ENCODE data around the gene FGF12.

DNA sequence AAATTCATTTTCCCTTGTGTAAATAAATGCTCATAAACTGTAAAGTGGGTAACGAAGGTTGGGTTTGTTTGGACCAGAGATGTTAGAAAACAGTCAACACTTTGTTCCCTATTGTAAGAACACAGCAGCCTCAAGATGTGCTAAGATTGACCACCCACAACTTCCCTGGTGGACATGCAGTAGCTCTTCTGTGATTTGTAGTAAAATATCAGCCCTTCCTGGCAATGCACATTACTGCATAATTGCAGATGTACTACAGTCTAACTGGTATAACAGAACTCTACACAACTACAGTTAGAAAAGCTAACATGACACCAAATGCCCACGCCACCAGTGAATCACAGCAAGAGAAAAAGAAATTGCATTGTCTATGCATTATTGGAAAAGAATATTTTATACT is 129.4 kb downstream of the FGF12 start:
- TF ChIP-seq EZH2phosphoT487 (IDR thresholded peaks at IDR 0.05; ENCODE audit: insufficient read depth, low read depth) (no peak), EZH2 (IDR thresholded peaks at IDR 0.05; ENCODE audit: insufficient read depth, poor library complexity, severe bottlenecking) (no peak)
